ENCODE measurements around the gene N4BP3.
A peak's percentile ranks its signal among the peaks of the same experiment; 100 is the strongest.

Gene N4BP3

GRCh38 chr5:178113141-178113787, at the start of gene N4BP3:
Gene N4BP3 (plus strand): TSS chr5:178113532. CDS start chr5:178119584, 6,052 bp downstream.
- H3K4me3 ChIP-seq (replicated peaks; ENCODE audit: low read depth, low read length), result peak within 1 kb of the TSS; percentile 46
- no peak for DNase-seq (ENCODE audit: extremely low read depth, low read depth)
- no peak for TF ChIP-seq CTCF (IDR thresholded peaks at IDR 0.05; ENCODE audit: low read depth, low read length, missing control alignments)

- no peak overlapping the region for H3K4me3 ChIP-seq (replicated peaks; ENCODE audit: low read depth, low read length)
- no peak for DNase-seq (ENCODE audit: extremely low read depth, low read depth)
These were observed 45.6 kb upstream of the N4BP3 start for GRCh38 chr5:178067755-178068154.

GRCh38 chr5:178068293-178068692, 45.0 kb upstream of the N4BP3 start:
- TF ChIP-seq CTCF (IDR thresholded peaks at IDR 0.05; ENCODE audit: low read depth, low read length, missing control alignments), result no peak

More at GRCh38 chr5:178067755-178068154, 45.6 kb upstream of the N4BP3 start:
- no peak for TF ChIP-seq CTCF (IDR thresholded peaks at IDR 0.05; ENCODE audit: low read depth, low read length, missing control alignments)

GRCh38 chr5:178069909-178070308, 43.4 kb upstream of the N4BP3 start:
- peak; percentile 44 for TF ChIP-seq CTCF (IDR thresholded peaks at IDR 0.05; ENCODE audit: low read depth, low read length, missing control alignments)
- DNase-seq (ENCODE audit: extremely low read depth, low read depth), result no peak
- H3K4me3 ChIP-seq (replicated peaks; ENCODE audit: low read depth, low read length), result no peak overlapping the region

More at GRCh38 chr5:178068293-178068692, 45.0 kb upstream of the N4BP3 start:
- DNase-seq (ENCODE audit: extremely low read depth, low read depth), result no peak
- H3K4me3 ChIP-seq (replicated peaks; ENCODE audit: low read depth, low read length), result no peak overlapping the region

- DNase-seq (ENCODE audit: extremely low read depth, low read depth), result no peak
- no peak overlapping the region for H3K4me3 ChIP-seq (replicated peaks; ENCODE audit: low read depth, low read length)
- no peak for TF ChIP-seq CTCF (IDR thresholded peaks at IDR 0.05; ENCODE audit: low read depth, low read length, missing control alignments)
These were observed 42.2 kb upstream of the N4BP3 start for GRCh38 chr5:178071108-178071507.

GRCh38 chr5:178072749-178073148, 40.6 kb upstream of the N4BP3 start:
- H3K4me3 ChIP-seq (replicated peaks; ENCODE audit: low read depth, low read length), result no peak overlapping the region
- TF ChIP-seq CTCF (IDR thresholded peaks at IDR 0.05; ENCODE audit: low read depth, low read length, missing control alignments), result no peak
- no peak for DNase-seq (ENCODE audit: extremely low read depth, low read depth)

All from HFF-Myc (cell line).